NCI-H1417 (cell line): ENCODE measurements around the gene ABHD14A.
A peak's percentile ranks its signal among the peaks of the same experiment; 100 is the strongest.

Experiments
- DNase-seq, 3 experiments: peaks; one replicate each; lab custom pipeline; 2025; lab: John Stamatoyannopoulos, UW

Gene ABHD14A

DNA sequence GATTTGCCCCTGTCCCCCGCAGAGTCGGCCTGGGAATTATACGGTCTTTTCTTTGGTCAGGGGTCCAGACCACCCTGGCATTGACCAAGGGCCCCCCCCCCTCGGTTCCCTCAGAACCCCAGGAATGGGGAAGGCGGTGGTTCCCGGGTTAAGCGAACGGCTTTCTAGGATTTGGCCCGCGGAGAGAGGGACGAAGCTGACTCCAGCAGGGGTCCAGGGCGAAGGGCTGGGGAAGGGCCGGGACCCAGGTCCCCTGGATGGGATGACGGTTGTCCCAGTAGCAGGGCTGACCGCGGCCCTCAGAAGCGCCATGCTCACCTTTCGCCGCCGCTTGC is 33.4 kb upstream of the ABHD14A start:
- DNase-seq = no peak

DNA sequence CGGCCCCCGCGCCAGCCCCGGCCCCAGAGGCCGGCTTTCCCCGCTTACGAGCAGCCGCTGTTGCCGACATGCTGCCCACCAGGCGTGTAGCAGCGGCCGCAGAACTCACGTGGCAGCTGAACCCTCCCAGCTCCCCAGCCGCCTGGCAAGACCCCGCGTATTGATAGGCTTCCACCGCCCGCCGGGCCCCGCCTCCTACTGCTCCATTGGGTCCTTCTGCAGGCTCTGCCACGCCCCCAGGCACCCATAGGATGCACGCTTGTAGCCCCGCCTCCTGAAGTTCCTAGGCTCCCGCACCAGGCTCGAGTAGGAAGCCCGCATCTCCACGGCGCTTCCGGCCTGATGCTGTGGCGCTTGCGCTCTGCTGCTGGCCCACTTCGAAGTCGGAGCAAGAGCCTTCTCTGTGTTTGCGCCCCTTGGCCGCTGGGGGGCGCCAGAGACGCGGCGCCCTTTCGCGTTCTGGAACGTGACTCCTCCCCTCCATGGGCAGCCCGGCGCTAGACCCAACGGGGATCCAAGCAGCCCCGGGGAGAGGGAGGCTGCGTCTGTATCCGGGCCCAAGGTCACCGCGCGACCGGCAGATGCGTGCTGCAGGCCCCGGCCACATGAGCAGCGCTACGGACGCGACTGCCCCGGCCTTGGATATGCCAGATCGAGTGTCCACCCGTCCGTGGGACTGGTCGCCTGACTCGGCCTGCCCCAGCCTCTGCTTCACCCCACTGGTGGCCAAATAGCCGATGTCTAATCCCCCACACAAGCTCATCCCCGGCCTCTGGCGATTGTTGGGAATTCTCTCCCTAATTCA is 32.9 kb upstream of the ABHD14A start, which contains the start of the genes PARP3 and RRP9:
Gene PARP3 (plus strand): TSS at position 566 of the 805 bp plus-strand sequence. CDS start 993 bp downstream, outside the sequence.
Gene RRP9 (minus strand): TSS at position 107 of the 805 bp plus-strand sequence. CDS start 37 bp downstream, at position 70.
- DNase-seq = peak; percentile 96 to 99 (median 97)

DNA sequence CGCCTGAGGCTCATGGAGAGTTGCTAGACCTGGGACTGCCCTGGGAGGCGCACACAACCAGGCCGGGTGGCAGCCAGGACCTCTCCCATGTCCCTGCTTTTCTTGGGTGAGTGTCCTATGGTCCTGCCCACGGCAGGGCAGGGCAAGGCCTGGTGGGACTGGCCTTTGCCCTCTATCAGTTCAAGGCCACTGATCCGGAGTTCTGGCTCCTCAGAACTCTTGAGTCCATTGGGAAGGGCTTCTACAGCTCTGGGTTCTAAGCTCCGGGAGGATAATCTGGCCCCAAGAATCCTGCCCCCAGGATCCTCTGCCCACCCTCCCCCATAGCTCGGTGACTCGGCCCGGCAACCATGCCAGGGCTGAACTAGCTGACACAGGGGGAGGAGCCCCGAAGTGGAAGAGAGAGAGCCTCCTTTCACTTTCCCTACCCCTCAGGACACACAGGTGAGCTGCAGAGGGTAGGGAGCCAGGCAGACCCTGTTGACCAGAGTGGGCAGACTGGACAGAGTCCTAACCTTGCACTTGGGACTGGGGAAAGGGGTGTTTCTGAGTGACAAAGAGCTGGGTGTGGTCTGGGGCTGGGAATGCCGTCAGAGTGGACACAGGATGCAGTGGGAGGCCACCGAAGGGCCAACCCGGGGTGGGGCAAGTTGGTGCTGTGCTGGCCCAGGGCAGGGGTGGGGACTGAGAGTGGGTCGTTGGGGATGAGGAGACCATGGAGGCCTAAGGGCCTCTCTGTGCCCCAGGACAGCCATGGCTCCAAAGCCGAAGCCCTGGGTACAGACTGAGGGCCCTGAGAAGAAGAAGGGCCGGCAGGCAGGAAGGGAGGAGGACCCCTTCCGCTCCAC is 32.0 kb upstream of the ABHD14A start:
- DNase-seq = no peak

DNA sequence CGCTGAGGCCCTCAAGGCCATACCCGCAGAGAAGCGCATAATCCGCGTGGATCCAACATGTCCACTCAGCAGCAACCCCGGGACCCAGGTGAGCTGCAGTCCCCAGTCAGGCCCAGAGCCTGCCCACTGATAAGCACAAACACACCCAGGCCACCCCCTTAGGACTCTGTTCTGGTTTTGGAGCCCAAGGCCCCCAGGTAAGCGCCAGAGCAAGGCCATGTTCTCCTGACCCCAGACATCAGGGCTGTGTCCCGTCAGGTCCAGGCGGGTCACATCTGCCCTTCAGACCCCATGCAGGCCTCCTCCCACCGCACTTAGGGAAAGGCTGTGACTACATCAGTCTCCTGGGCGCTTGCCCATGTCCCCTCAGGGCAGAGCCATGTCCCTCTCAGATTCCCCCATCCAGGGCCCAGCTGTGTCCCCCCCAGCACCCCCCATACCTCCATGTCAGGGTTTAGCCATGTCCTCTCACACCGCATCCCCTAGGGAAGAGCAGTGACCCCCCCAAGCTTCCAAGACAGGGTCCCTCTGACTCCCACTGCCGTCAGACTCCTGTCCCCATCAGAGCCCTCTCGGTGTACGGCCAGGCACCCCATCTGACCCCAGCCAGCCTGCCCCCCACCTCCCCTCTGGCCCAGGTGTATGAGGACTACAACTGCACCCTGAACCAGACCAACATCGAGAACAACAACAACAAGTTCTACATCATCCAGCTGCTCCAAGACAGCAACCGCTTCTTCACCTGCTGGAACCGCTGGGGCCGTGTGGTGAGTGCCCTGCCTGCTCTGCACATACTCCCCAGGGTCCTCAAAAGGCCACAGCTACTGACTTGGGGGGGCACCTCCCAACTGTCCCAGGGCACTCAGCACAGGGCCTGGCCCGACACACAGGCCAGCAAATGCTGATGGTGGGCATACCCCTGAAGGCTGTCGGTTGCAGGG is 31.1 kb upstream of the ABHD14A start:
- no peak for DNase-seq

DNA sequence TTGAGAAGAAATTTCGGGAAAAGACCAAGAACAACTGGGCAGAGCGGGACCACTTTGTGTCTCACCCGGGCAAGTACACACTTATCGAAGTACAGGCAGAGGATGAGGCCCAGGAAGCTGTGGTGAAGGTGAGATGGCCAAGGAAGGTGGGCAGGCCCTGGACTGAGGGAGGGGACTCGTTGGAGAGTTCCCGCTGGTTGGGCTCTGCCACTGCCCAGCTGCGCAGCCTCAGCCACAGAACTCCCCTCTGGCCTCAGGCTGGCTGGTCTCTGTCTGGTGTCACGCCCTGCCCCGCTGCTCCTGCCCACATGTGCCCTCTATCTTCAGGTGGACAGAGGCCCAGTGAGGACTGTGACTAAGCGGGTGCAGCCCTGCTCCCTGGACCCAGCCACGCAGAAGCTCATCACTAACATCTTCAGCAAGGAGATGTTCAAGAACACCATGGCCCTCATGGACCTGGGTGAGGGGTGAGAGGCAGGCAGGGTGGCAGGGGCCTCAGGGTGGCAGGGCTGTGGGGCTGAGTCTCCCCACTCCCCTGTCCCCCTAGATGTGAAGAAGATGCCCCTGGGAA is 30.3 kb upstream of the ABHD14A start:
- DNase-seq = no peak

DNA sequence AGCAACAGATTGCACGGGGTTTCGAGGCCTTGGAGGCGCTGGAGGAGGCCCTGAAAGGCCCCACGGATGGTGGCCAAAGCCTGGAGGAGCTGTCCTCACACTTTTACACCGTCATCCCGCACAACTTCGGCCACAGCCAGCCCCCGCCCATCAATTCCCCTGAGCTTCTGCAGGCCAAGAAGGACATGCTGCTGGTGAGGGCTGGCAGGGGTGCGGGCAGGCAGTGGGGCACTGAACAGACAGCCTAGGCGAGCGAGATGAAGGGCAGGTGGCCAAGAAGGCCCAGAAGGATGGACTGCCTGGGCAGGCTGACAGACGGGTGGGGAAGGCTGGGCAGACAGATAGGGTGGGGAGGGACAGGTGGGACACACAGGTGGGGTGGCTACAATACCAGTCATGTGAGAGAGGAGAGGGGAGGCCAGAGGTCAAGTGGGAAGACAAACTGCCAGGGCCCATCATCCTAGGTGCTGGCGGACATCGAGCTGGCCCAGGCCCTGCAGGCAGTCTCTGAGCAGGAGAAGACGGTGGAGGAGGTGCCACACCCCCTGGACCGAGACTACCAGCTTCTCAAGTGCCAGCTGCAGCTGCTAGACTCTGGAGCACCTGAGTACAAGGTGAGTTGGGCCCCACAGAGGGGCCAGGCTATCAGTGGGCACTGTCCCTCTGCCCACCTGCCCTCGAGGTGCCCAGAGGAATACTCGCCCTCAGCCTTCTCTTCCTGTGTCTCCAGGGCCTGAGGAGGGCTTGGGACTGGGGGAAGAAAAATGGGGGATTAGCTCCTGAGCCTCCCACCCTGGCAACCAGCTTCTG is 29.6 kb upstream of the ABHD14A start:
- no peak for DNase-seq

DNA sequence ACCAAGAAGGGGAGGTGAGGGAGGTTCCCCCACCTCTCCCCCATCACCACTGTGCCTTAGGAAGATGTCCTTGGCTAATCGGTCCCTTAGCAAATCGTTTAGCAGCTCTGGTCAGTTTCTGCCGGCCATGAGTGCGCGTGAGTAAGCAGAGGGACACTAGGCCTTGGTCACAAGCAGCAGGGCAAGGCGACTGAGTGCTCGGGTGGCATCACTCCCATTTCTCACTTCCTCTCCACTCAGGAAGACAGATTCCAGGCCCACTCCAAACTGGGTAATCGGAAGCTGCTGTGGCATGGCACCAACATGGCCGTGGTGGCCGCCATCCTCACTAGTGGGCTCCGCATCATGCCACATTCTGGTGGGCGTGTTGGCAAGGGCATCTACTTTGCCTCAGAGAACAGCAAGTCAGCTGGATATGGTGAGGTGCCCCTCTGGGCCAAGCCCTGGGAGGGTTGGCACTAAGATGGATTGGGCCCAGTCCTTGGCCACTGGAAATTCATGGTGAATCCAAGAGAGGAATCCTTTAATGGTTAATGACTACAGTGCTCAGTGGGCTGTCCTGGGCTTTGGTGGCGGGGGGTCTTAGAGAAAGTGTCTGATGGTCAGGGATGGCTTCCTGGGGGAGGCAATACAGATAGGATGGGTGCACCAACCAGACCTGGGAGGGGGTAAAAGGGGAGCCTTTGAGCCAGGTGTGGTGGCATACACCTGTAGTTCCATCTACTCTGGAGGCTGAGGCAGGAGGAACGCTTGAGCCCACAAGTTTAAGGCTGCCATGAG is 28.7 kb upstream of the ABHD14A start:
- DNase-seq = no peak

DNA sequence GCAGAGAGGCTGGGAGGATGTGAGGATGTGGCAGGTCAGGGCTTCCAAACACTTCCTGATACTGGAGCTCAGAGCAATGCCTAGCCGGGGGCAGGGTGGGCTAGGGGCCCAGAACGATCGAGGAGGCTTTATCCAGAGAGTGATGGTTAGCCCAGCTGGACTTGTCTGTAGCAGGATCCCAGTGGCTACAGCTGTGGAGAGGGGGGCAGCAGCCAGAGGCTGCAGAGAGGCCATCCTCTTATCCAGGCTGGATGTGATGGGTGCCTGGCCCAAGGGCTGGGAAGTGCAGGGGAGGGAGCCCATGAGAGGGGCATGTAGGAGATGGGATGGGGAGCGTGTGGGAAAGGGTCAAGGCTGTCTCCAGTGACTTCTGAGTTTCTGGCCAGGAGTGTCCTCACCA is 28.1 kb upstream of the ABHD14A start:
- DNase-seq = no peak

DNA sequence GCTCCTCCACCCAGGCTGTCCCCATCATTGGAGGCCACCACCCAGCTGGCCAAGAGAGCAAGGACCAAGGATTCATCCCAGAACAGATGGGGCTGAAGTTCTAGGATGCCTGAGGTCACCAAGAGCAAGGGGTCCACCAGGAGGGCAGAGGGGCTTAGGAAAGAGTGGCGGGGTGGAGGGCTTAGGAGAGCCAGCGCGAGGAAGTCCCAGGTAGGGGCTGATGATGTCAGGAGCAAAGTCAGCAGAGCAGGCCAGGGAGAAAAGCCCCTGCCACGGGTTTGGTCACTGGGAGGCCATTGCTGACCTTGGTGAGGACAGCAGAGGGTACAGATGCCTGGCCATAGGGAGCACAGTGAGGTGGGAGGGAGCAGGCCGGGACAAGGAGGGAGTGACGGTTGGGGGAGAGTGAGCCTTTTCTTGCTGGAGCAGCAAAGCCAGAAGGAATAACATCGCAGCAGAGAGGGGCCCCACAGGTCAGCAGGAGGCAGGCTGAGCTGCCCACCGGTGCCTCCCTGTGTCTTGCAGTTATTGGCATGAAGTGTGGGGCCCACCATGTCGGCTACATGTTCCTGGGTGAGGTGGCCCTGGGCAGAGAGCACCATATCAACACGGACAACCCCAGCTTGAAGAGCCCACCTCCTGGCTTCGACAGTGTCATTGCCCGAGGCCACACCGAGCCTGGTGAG is 27.5 kb upstream of the ABHD14A start:
- DNase-seq = no peak

DNA sequence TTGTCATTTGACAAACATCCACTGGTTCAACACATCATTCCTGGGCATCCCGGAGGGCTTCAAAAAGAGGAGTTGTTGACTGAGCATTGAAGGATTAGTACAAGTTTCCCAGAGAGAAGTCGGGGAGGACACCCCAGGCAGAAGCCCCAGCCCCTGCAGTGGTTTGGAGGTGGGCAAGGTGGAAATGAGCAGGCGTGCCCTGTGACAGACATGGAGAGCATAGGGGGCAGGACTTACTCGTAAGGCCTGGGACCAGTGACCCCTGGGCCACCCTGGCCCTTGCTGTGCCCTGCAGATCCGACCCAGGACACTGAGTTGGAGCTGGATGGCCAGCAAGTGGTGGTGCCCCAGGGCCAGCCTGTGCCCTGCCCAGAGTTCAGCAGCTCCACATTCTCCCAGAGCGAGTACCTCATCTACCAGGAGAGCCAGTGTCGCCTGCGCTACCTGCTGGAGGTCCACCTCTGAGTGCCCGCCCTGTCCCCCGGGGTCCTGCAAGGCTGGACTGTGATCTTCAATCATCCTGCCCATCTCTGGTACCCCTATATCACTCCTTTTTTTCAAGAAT is 26.8 kb upstream of the ABHD14A start:
- DNase-seq = no peak

DNA sequence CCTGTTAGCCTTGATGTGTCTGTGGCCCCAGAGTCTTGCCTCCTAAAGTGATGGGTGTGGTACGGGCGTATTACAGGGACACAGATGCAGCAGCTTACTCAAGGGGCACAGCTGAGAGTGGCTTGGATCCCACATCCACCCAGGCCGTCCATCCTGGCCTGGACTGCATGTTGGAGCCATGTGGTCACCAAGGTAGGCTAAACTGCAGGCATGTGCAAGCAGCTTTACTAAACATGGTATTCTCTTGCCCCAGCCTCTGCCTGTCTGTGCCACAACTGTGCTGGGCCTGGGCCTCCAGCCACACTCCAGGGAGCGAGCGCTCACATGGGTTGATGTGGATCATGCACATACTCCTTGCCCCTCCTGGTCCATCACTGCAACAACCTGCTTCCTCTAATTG is 25.7 kb upstream of the ABHD14A start:
- no peak for DNase-seq

DNA sequence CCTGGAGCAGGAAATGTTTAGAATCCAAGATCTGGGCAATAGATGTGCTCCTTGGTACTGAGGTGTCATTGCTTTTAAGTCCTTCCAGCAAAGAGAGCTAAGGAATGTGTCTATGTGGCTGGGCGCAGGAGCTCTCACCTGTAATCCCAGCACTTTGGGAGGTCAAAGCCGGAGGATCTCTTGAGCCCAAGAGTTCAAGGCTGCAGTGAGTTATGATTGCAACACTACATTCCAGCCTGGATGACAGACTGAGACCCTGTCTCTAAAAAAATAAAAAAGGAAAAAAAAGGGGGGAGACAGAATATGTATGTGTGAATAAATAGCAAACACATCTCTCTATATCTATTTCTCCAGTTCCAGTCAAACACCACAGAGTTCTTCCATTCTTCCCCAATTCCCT is 24.0 kb upstream of the ABHD14A start:
- no peak for DNase-seq

DNA sequence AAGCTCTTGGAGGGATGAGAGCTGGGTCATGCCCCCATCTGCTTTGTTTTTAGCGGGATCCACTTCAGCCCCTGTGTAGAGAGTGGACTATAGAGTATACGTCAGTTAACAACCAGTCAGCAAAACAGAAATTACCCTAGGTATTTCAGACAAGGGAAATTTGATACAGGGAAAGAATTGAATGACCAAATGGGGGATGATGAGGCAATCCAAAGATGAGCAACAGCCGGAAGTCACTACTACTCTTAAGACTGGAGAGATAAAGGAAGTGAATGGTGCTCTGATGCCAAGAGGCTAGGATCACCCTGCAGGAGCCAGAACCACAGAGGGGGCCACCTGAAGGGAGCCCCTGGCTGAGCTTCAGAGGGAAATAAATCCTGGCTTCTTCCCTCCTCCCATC is 21.4 kb upstream of the ABHD14A start:
- DNase-seq = peak in 2 of 3 experiments; percentile 1 to 21

DNA sequence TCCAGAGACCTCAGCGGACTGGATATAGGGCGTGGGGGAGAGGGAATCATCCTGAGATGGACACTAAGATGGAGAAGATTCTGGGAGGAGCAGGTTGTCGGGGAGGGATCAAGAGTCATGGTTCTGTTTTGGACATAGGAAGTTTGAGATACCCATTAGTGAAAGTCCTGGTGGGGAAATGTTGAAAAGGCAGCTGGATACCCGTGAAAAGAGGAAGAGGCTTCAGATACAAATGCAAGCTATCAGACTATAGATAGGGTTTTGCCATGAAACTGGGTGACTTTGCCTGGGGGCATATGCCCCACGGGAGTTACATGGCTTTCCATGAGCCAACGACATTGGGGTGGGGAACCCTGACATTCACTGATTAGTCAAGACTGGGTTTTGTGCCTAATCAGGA is 20.8 kb upstream of the ABHD14A start:
- no peak for DNase-seq

DNA sequence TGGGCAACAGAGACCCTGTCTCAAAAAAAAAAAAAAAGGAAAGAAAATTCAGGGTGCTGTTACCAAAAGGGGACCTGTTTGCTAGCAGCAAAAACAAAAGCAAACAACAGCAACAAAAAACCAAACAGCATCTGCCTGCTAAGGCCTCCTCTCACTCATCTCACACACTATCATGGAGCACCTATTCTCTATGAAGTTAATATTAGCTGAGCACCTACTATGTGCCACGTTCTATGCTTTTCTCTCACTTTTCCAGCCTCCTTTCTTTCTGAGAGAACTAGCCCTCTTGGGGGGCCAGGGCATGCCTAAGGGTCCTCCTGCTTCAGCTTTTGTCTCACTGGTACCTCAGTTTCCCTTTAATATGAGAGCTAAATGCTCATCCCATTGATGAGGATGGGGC is 20.2 kb upstream of the ABHD14A start:
- no peak for DNase-seq

DNA sequence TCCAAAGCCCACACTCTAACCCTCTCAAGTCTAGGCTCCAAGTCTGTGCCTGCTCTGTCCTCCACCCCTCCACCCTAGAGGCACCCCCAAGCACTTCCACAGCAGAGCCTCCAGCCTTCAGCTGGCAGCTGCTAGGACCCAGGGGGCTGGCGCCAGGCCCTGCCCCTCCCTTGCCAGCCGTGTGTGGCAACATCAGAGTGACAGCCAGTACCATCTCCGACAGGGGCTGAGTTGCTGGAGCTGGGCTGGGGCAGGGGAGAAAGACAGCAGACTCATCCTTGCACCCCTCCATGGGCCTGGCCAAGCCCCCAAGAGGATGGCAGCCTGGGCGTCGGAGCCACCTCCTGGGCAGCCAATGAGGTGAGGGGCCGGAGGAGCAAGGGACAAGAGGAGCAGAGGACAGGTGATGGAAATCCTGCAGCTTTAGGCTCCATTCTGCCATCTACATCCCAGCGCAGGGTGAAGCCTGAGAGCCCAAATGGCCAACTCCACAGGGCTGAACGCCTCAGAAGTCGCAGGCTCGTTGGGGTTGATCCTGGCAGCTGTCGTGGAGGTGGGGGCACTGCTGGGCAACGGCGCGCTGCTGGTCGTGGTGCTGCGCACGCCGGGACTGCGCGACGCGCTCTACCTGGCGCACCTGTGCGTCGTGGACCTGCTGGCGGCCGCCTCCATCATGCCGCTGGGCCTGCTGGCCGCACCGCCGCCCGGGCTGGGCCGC is 19.5 kb upstream of the ABHD14A start, which contains the start of gene GPR62:
Gene GPR62 (plus strand): TSS at position 207 of the 718 bp plus-strand sequence. CDS start 272 bp downstream, at position 479.
- DNase-seq = no peak

DNA sequence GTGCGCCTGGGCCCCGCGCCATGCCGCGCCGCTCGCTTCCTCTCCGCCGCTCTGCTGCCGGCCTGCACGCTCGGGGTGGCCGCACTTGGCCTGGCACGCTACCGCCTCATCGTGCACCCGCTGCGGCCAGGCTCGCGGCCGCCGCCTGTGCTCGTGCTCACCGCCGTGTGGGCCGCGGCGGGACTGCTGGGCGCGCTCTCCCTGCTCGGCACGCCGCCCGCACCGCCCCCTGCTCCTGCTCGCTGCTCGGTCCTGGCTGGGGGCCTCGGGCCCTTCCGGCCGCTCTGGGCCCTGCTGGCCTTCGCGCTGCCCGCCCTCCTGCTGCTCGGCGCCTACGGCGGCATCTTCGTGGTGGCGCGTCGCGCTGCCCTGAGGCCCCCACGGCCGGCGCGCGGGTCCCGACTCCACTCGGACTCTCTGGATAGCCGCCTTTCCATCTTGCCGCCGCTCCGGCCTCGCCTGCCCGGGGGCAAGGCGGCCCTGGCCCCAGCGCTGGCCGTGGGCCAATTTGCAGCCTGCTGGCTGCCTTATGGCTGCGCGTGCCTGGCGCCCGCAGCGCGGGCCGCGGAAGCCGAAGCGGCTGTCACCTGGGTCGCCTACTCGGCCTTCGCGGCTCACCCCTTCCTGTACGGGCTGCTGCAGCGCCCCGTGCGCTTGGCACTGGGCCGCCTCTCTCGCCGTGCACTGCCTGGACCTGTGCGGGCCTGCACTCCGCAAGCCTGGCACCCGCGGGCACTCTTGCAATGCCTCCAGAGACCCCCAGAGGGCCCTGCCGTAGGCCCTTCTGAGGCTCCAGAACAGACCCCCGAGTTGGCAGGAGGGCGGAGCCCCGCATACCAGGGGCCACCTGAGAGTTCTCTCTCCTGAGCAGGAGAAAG is 18.7 kb upstream of the ABHD14A start:
- DNase-seq = no peak
